ENCODE results near the gene ROR2.

GRCh38 chr9:91935805-91936514 is 14.1 kb downstream of the ROR2 start:
- TF ChIP-seq, protein P1, sequence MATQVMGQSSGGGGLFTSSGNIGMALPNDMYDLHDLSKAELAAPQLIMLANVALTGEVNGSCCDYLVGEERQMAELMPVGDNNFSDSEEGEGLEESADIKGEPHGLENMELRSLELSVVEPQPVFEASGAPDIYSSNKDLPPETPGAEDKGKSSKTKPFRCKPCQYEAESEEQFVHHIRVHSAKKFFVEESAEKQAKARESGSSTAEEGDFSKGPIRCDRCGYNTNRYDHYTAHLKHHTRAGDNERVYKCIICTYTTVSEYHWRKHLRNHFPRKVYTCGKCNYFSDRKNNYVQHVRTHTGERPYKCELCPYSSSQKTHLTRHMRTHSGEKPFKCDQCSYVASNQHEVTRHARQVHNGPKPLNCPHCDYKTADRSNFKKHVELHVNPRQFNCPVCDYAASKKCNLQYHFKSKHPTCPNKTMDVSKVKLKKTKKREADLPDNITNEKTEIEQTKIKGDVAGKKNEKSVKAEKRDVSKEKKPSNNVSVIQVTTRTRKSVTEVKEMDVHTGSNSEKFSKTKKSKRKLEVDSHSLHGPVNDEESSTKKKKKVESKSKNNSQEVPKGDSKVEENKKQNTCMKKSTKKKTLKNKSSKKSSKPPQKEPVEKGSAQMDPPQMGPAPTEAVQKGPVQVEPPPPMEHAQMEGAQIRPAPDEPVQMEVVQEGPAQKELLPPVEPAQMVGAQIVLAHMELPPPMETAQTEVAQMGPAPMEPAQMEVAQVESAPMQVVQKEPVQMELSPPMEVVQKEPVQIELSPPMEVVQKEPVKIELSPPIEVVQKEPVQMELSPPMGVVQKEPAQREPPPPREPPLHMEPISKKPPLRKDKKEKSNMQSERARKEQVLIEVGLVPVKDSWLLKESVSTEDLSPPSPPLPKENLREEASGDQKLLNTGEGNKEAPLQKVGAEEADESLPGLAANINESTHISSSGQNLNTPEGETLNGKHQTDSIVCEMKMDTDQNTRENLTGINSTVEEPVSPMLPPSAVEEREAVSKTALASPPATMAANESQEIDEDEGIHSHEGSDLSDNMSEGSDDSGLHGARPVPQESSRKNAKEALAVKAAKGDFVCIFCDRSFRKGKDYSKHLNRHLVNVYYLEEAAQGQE (IDR thresholded peaks at IDR 0.05; ENCODE audit: borderline replicate concordance in 1 of 2, low read depth in 1 of 2, low read length in 2 of 2), result no peak
- TF ChIP-seq NFRKB (IDR thresholded peaks at IDR 0.05) (no peak), JARID2 (CRISPR knock-in tag; IDR thresholded peaks at IDR 0.05; ENCODE audit: insufficient replicate concordance) (no peak), FIP1L1 (IDR thresholded peaks at IDR 0.05; ENCODE audit: borderline replicate concordance, insufficient read depth, low read depth, low read length) (no peak), SNRNP70 (IDR thresholded peaks at IDR 0.05; ENCODE audit: low read depth, low read length) (no peak), NFKBIZ (CRISPR knock-in tag; IDR thresholded peaks at IDR 0.05) (no peak), ZNF790 (CRISPR knock-in tag; IDR thresholded peaks at IDR 0.05; ENCODE audit: borderline replicate concordance) (no peak), MYC (CRISPR knock-in tag; IDR thresholded peaks at IDR 0.05; ENCODE audit: borderline replicate concordance) (no peak), POLR2AphosphoS5 (IDR thresholded peaks at IDR 0.05; ENCODE audit: low read depth, low read length) (no peak), HDAC6 (IDR thresholded peaks at IDR 0.05; ENCODE audit: low read depth, low read length) (no peak), ZBTB20 (CRISPR knock-in tag; IDR thresholded peaks at IDR 0.05; ENCODE audit: borderline replicate concordance, low read depth) (no peak)
- TF ChIP-seq, protein P2, sequence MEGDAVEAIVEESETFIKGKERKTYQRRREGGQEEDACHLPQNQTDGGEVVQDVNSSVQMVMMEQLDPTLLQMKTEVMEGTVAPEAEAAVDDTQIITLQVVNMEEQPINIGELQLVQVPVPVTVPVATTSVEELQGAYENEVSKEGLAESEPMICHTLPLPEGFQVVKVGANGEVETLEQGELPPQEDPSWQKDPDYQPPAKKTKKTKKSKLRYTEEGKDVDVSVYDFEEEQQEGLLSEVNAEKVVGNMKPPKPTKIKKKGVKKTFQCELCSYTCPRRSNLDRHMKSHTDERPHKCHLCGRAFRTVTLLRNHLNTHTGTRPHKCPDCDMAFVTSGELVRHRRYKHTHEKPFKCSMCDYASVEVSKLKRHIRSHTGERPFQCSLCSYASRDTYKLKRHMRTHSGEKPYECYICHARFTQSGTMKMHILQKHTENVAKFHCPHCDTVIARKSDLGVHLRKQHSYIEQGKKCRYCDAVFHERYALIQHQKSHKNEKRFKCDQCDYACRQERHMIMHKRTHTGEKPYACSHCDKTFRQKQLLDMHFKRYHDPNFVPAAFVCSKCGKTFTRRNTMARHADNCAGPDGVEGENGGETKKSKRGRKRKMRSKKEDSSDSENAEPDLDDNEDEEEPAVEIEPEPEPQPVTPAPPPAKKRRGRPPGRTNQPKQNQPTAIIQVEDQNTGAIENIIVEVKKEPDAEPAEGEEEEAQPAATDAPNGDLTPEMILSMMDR (CRISPR knock-in tag; IDR thresholded peaks at IDR 0.05), result no peak
